ENCODE results near the gene ADD3.

- TF ChIP-seq, protein P1, sequence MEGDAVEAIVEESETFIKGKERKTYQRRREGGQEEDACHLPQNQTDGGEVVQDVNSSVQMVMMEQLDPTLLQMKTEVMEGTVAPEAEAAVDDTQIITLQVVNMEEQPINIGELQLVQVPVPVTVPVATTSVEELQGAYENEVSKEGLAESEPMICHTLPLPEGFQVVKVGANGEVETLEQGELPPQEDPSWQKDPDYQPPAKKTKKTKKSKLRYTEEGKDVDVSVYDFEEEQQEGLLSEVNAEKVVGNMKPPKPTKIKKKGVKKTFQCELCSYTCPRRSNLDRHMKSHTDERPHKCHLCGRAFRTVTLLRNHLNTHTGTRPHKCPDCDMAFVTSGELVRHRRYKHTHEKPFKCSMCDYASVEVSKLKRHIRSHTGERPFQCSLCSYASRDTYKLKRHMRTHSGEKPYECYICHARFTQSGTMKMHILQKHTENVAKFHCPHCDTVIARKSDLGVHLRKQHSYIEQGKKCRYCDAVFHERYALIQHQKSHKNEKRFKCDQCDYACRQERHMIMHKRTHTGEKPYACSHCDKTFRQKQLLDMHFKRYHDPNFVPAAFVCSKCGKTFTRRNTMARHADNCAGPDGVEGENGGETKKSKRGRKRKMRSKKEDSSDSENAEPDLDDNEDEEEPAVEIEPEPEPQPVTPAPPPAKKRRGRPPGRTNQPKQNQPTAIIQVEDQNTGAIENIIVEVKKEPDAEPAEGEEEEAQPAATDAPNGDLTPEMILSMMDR (IDR thresholded peaks at IDR 0.05; ENCODE audit: low read depth, low read length), result no peak
- no peak for TF ChIP-seq POLR2A (IDR thresholded peaks at IDR 0.05; ENCODE audit: extremely low read depth, insufficient read length)
These were observed 108.2 kb downstream of the ADD3 start for GRCh38 chr10:110115784-110116520.

Data from NB4 (cell line).